Fibroblast of lung (primary cell): Measurements from ENCODE around the gene ATP8A2. TPM values are rescaled to one million over a fixed set of nuclear protein-coding genes. Genes with fewer than 3 reads are reported as not detected.
A peak's percentile ranks its signal among the peaks of the same experiment; 100 is the strongest.

Source experiments
- DNase-seq, 2 donors: peaks; one replicate each; pipeline versions ENCODE4 v3.0.0 to v3.0.0-alpha.2; 2010; ENCODE audit warnings: low read depth in 2 of 2
- H2AFZ ChIP-seq: 2 replicates; pipeline ENCODE4 v1.5.1; 2012; ENCODE audit warnings: low read length, control low read depth, inconsistent platforms
- H3K27ac ChIP-seq: 2 replicates; pipeline ENCODE4 v1.5.1; 2011; ENCODE audit warnings: low read length, control low read depth; ENCODE audit not compliant: insufficient read depth
- H3K27me3 ChIP-seq: 2 replicates; pipeline ENCODE4 v1.5.1; 2011; ENCODE audit warnings: mild to moderate bottlenecking, low read length; ENCODE audit not compliant: control insufficient read depth, insufficient read depth
- H3K36me3 ChIP-seq: 2 replicates; pipeline ENCODE4 v1.5.1; 2011; ENCODE audit warnings: low read length; ENCODE audit not compliant: control insufficient read depth, insufficient read depth
- H3K4me1 ChIP-seq: 2 replicates; pipeline ENCODE4 v1.5.1; 2011; ENCODE audit warnings: low read length; ENCODE audit not compliant: control insufficient read depth, insufficient read depth; ENCODE audit errors: extremely low read depth
- H3K4me2 ChIP-seq: 2 replicates; pipeline ENCODE4 v1.5.1; 2011; ENCODE audit warnings: low read length, control low read depth; ENCODE audit not compliant: insufficient read depth; ENCODE audit errors: extremely low read depth
- H3K4me3 ChIP-seq, 4 experiments: fragments of 200-600 bp in 1 of 4; sonication (generic) in 1 of 4; replicated peaks in 1 of 4; 2 replicates each; pipeline ENCODE4 v1.5.1; 2011 to 2016; ENCODE audit warnings: low read length in 4 of 4, low read depth in 3 of 4, mild to moderate bottlenecking in 3 of 4, control low read depth in 2 of 4, inconsistent platforms in 1 of 4, mixed read lengths in 1 of 4; ENCODE audit not compliant: insufficient read depth in 1 of 4; ENCODE audit errors: control extremely low read depth in 1 of 4
- H3K79me2 ChIP-seq: 2 replicates; pipeline ENCODE4 v1.5.1; 2012; ENCODE audit warnings: mild to moderate bottlenecking, low read length, inconsistent platforms; ENCODE audit not compliant: control insufficient read depth, insufficient read depth
- H3K9ac ChIP-seq: 2 replicates; pipeline ENCODE4 v1.5.1; 2011; ENCODE audit warnings: mild to moderate bottlenecking, low read length, control low read depth; ENCODE audit not compliant: insufficient read depth
- H3K9me3 ChIP-seq: 2 replicates; pipeline ENCODE4 v1.5.1; 2012; ENCODE audit warnings: low read depth, low read length; ENCODE audit not compliant: control insufficient read depth, insufficient read depth
- H4K20me1 ChIP-seq: 2 replicates; pipeline ENCODE4 v1.5.1; 2011; ENCODE audit warnings: low read length; ENCODE audit not compliant: control insufficient read depth, insufficient read depth; ENCODE audit errors: extremely low read depth
- EZH2 ChIP-seq: IDR thresholded peaks from 2 replicates; pipeline ENCODE4 v1.5.1; 2012; ENCODE audit warnings: low read length, control low read depth, mild to moderate bottlenecking; ENCODE audit errors: missing control alignments
- polyA plus RNA-seq, 2 donors: library from polyadenylated mRNA; depleted of rRNA in 1 of 2; stranded (reverse) in 1 of 2; unstranded in 1 of 2; fragments of >200 nt; gene quantifications; 2 replicates each; pipeline ENCODE4 v1.2.1, GENCODE V29; 2011 to 2012; ENCODE audit warnings: missing spikeins in 1 of 2
- total RNA-seq: library from RNA; depleted of rRNA; stranded (reverse); fragments of >200 nt; gene quantifications from 2 replicates; pipeline ENCODE4 v1.2.1, GENCODE V29; 2014
- TF ChIP-seq, protein P1 (sequence below), 2 donors: IDR thresholded peaks in 1 of 2; conservative IDR thresholded peaks in 1 of 2; 1 replicate in 1 of 2; 2 replicates in 1 of 2; pipeline ENCODE4 v1.5.1; 2011 to 2012; ENCODE audit warnings: low read length in 2 of 2, control low read depth in 1 of 2, inconsistent platforms in 1 of 2, low read depth in 1 of 2, mild to moderate bottlenecking in 1 of 2

ATP8A2 gene
- total and polyA plus RNA-seq, 2 donors (not counting 1 experiment from before 2014, with no cell fraction given): under 0.01 to 0.01 TPM

DNA sequence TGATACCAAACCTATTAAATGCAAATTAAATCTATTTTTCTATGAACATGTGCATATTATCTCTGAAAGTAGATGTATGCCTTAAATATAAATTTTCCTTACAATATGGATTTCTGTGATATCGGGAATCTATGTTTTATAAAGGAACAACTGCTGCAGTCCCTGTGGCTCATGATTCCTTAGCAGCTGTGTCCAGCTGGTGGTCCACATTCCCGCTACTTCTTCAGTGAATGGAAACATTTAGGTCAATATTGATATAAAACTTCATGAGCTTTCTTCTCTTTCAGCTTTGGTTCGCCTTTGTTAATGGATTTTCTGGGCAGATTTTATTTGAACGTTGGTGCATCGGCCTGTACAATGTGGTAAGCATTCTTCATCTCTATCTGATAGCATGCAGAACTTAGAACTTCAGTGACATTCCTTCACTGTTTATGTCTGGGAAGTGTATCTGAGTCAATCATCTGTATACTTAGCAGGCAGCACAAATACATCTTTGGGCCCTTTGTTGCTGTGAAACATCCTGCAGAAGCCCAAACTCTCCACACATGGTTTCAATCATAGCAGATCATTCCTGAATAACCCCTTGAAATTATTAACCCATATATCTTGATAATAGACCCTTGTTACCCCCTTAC is 456.2 kb downstream of the ATP8A2 start:
- Histone ChIP-seq H3K36me3 (no peaks in the 10 kb centered on the region), H3K4me3 (no peak overlapping the region), H4K20me1 (no peaks in the 10 kb centered on the region), H3K27ac (no peak overlapping the region), H2AFZ (no peak overlapping the region), H3K4me2 (no peak overlapping the region), H3K9me3 (no peaks in the 10 kb centered on the region), H3K79me2 (no peaks in the 10 kb centered on the region), H3K27me3 (no peaks in the 10 kb centered on the region), H3K4me1 (no peaks in the 10 kb centered on the region), H3K9ac (no peak overlapping the region)
- TF ChIP-seq EZH2: no peak
- TF ChIP-seq, protein P1, sequence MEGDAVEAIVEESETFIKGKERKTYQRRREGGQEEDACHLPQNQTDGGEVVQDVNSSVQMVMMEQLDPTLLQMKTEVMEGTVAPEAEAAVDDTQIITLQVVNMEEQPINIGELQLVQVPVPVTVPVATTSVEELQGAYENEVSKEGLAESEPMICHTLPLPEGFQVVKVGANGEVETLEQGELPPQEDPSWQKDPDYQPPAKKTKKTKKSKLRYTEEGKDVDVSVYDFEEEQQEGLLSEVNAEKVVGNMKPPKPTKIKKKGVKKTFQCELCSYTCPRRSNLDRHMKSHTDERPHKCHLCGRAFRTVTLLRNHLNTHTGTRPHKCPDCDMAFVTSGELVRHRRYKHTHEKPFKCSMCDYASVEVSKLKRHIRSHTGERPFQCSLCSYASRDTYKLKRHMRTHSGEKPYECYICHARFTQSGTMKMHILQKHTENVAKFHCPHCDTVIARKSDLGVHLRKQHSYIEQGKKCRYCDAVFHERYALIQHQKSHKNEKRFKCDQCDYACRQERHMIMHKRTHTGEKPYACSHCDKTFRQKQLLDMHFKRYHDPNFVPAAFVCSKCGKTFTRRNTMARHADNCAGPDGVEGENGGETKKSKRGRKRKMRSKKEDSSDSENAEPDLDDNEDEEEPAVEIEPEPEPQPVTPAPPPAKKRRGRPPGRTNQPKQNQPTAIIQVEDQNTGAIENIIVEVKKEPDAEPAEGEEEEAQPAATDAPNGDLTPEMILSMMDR (conservative IDR thresholded peaks at IDR 0.05 in 1 of 2, IDR thresholded peaks at IDR 0.05 in 1 of 2; ENCODE audit: low read depth in 1 of 2, low read length in 2 of 2): no peak
- peak in 1 of 2 donors; percentile 49 for DNase-seq

DNA sequence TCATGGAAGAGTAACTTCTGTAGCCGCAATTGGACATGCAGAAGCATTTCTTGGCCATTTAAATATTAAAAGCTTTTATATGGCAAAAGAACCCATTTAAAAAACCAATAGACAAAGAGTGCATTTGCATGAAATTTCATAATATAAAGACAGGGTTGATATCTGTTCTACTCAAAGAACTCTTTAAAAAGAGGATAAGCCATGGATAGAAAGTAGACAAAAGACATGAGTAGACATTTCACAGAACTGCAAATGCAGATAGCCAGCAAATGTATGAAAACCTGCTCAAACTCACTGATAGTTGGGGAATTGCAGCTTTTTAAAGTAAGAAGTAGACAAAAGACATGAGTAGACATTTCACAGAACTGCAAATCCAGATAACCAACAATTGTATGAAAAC is 462.0 kb downstream of the ATP8A2 start:
- Histone ChIP-seq H3K79me2 (no peaks in the 10 kb centered on the region), H3K36me3 (no peaks in the 10 kb centered on the region), H3K27ac (no peak overlapping the region), H3K9me3 (no peaks in the 10 kb centered on the region), H3K27me3 (no peaks in the 10 kb centered on the region), H2AFZ (no peak overlapping the region), H4K20me1 (no peaks in the 10 kb centered on the region), H3K4me2 (no peak overlapping the region), H3K4me3 (no peak overlapping the region), H3K9ac (no peak overlapping the region), H3K4me1 (no peaks in the 10 kb centered on the region)
- no peak for DNase-seq
- TF ChIP-seq EZH2: no peak
- TF ChIP-seq, protein P1 (conservative IDR thresholded peaks at IDR 0.05 in 1 of 2, IDR thresholded peaks at IDR 0.05 in 1 of 2; ENCODE audit: low read depth in 1 of 2, low read length in 2 of 2): no peak

DNA sequence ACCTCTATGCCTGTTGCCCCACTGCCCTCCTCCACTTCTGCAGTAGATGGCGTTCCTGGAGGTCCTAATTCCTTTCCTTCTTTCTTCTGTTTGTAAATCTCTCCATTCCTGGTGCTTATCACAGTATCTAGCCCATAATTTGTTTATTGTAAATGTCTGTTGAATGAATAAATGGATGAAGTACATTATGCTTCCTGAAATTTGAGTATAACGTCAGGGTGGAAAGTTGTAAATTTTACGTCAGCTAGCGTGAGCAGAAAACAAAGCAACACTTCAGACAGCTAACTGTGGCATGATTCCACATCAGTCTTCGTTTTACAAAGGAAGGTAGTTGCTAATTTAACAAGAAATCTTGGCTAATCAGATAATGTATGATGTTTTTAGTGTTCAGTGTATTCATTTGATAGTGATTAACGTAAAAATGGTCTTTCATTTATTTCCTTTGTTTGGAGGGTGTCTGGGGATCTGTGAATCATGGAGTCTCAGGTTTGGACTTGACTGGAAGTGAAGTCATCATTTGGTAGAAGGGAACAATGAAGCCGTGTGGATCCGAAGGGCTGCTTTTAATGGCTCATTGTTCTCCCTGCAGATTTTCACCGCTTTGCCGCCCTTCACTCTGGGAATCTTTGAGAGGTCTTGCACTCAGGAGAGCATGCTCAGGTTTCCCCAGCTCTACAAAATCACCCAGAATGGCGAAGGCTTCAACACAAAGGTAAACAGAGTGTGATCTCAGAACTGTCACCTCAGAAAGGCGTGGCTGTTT is 465.0 kb downstream of the ATP8A2 start:
- Histone ChIP-seq H3K4me3 (no peak overlapping the region), H3K9me3 (no peaks in the 10 kb centered on the region), H3K79me2 (no peaks in the 10 kb centered on the region), H3K36me3 (no peaks in the 10 kb centered on the region), H3K27me3 (no peaks in the 10 kb centered on the region), H3K4me1 (no peaks in the 10 kb centered on the region), H4K20me1 (no peaks in the 10 kb centered on the region), H3K27ac (no peak overlapping the region), H3K9ac (no peak overlapping the region), H2AFZ (no peak overlapping the region), H3K4me2 (no peak overlapping the region)
- TF ChIP-seq EZH2: no peak
- TF ChIP-seq, protein P1 (conservative IDR thresholded peaks at IDR 0.05 in 1 of 2, IDR thresholded peaks at IDR 0.05 in 1 of 2; ENCODE audit: low read depth in 1 of 2, low read length in 2 of 2): no peak
- DNase-seq: peak in 1 of 2 donors; percentile 37
